Putamen (tissue), 1 donor: ENCODE results near the gene PLPP3.

Source experiments
- DNase-seq: peaks from one replicate; pipeline ENCODE4 v3.0.0-alpha.2; 2016; ENCODE audit warnings: low spot score

PLPP3 gene

GRCh38 chr1:56520016-56520601 lies 59.3 kb downstream of the PLPP3 start:
- DNase-seq: no peak

GRCh38 chr1:56517404-56518130 lies 61.8 kb downstream of the PLPP3 start:
- no peak for DNase-seq

GRCh38 chr1:56516539-56517252 lies 62.7 kb downstream of the PLPP3 start:
- DNase-seq: no peak

- DNase-seq: no peak
Observed at GRCh38 chr1:56515898-56516538, 63.3 kb downstream of the PLPP3 start.

- DNase-seq: no peak
Observed at GRCh38 chr1:56512724-56513494, 66.5 kb downstream of the PLPP3 start.

- no peak for DNase-seq
Observed at GRCh38 chr1:56511766-56512165, 67.6 kb downstream of the PLPP3 start.

- no peak for DNase-seq
Observed at GRCh38 chr1:56511364-56511763, 68.0 kb downstream of the PLPP3 start.

- no peak for DNase-seq
Observed at GRCh38 chr1:56510642-56511021, 68.7 kb downstream of the PLPP3 start.

GRCh38 chr1:56509713-56510641 lies 69.4 kb downstream of the PLPP3 start:
- no peak for DNase-seq

GRCh38 chr1:56508523-56508983 lies 70.8 kb downstream of the PLPP3 start:
- DNase-seq: no peak

GRCh38 chr1:56507925-56508522 lies 71.3 kb downstream of the PLPP3 start:
- no peak for DNase-seq

- no peak for DNase-seq
Observed at GRCh38 chr1:56506951-56507491, 72.3 kb downstream of the PLPP3 start.

- DNase-seq: no peak
Observed at GRCh38 chr1:56505792-56506743, 73.3 kb downstream of the PLPP3 start.

GRCh38 chr1:56502700-56503245 lies 76.6 kb downstream of the PLPP3 start:
- DNase-seq: no peak

- no peak for DNase-seq
Observed at GRCh38 chr1:56501888-56502287, 77.5 kb downstream of the PLPP3 start.

- no peak for DNase-seq
Observed at GRCh38 chr1:56501426-56501825, 77.9 kb downstream of the PLPP3 start.

- no peak for DNase-seq
Observed at GRCh38 chr1:56496821-56497772, 82.3 kb downstream of the PLPP3 start.
